ENCODE results near the gene CACUL1. TPM values are rescaled to one million over a fixed set of nuclear protein-coding genes. Genes with fewer than 3 reads are reported as not detected.
A peak's percentile ranks its signal among the peaks of the same experiment; 100 is the strongest.
"Not testable (repeated sequence)": the region's sequence is repeated elsewhere in the genome, so short reads cannot be mapped to it uniquely, and the experiment has no call there.

Gene CACUL1
- total RNA-seq, 1 donor from 2014 or later = 34.0 TPM

DNA sequence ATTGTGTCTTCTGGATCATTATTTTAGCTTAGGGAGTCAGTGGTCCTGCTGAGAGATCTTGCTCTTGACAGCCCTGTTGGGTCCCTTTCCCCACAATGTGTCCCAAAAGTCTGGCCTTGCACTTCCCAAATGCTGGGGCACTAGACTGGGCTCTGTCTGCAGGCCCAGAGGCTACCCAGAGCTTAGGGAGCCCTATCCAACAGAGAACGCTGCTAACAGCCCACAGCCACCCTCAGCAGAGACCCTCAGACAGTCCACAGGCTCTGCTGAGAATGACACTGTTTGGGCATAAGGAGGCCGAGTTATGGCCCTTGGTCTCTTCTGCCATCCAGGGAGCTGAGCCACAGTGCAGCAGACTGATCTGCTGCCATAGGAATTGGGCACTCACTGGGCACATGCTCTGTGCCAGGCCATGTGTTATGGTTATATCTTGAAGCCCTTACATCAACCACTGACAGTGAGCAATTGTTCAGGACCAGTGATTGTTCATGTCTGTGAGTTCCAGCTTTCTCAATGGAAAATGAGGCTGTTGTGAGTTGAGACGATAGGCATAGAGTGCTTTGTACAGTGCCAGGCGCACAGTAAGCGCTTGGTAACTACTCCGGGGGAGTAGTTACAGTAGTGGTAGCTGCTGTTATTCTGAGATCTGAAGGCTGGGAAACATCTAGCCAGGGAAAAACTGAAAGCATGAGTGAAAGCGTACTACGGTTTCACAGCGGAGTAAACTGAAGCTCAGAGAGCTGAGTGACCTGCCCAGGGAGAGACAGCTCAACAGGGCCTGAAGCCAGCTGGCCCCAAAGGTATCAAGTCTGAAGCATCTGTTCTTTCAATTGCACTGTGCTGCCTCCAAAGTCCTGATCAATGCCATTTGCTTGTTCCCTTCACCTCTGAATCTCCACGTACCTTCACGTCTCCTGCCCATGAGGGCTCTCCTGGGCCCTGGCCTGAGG is 81.7 kb downstream of the CACUL1 start:
- no peak for TF ChIP-seq CTCF (IDR thresholded peaks at IDR 0.05)
- H3K4me1 Mint-ChIP-seq (ENCODE audit: unreplicated experiment) = peaks cover 11% of the 10 kb centered on the region
- peaks cover 22% of the 10 kb centered on the region for H3K36me3 Mint-ChIP-seq (ENCODE audit: unreplicated experiment)
- no peaks in the 10 kb centered on the region for H3K27me3 Mint-ChIP-seq (ENCODE audit: unreplicated experiment)
- H3K27ac Mint-ChIP-seq (ENCODE audit: unreplicated experiment) = no peak overlapping the region
- no peaks in the 10 kb centered on the region for H3K9me3 Mint-ChIP-seq (ENCODE audit: unreplicated experiment)
- DNase-seq (ENCODE audit: extremely low spot score, unreplicated experiment) = no peak
- H3K4me3 Mint-ChIP-seq (ENCODE audit: unreplicated experiment) = no peak overlapping the region

GRCh38 chr10:118672153-118672552 is 82.6 kb downstream of the CACUL1 start:
- DNase-seq (ENCODE audit: extremely low spot score, unreplicated experiment) = no peak
- H3K27me3 Mint-ChIP-seq (ENCODE audit: unreplicated experiment) = no peaks in the 10 kb centered on the region
- H3K36me3 Mint-ChIP-seq (ENCODE audit: unreplicated experiment) = peaks cover 22% of the 10 kb centered on the region
- peaks cover 8% of the 10 kb centered on the region for H3K4me1 Mint-ChIP-seq (ENCODE audit: unreplicated experiment)
- TF ChIP-seq CTCF (IDR thresholded peaks at IDR 0.05) = no peak
- no peaks in the 10 kb centered on the region for H3K9me3 Mint-ChIP-seq (ENCODE audit: unreplicated experiment)
- H3K4me3 Mint-ChIP-seq (ENCODE audit: unreplicated experiment) = no peak overlapping the region
- no peak overlapping the region for H3K27ac Mint-ChIP-seq (ENCODE audit: unreplicated experiment)

DNA sequence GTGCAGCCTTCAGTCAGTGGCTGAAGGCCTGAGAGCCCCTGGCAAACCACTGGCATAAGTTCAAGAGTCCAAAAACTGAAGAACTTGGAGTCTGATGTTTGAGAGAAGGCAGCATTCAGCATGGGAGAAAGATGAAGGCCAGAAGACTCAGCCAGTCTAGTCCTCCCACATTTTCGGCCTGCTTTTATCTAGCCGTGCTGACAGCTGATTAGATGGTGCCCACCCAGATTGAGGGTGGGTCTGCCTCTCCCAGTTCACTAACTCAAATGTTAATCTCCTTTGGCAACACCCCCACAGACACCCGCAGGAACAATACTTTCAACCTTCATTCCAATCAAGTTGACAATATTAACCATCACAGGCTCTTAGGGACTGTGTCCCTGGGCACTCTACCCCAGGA is 83.5 kb downstream of the CACUL1 start:
- not testable (repeated sequence) for H3K4me3 Mint-ChIP-seq (ENCODE audit: unreplicated experiment); H3K27me3 Mint-ChIP-seq (ENCODE audit: unreplicated experiment); H3K9me3 Mint-ChIP-seq (ENCODE audit: unreplicated experiment); H3K4me1 Mint-ChIP-seq (ENCODE audit: unreplicated experiment); DNase-seq (ENCODE audit: extremely low spot score, unreplicated experiment); H3K27ac Mint-ChIP-seq (ENCODE audit: unreplicated experiment)
- peaks cover 22% of the 10 kb centered on the region for H3K36me3 Mint-ChIP-seq (ENCODE audit: unreplicated experiment)

DNA sequence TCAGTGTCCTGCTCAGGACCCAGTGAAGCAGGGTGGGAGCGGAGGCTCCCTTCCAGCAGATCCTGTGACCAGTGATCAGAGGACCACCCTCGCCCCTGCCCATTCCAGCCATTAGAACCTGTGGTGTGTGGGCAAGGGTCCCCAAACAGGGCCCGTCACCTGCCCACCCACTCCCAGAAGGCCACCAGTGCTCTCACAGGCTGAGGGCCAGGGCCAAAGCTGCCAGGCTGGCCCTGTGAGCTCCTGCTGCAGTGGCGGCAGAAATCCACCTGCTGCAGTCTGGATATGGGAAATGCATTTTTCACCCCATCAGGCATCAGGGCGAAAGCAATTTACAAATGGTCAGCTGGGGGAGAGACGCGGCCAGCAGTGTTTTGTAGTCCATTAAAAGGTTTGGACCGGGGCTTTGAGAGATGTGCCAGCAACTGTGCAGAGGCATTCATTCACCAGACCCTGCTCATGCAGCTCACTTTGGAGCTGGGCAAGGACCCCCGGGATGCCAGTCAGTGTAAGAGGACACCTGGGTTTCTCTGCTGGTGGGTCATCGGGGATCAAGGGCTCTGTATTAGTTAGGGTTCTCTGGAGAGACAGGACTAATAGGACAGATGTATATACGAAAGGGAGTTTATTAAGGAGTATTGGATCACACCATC is 84.2 kb downstream of the CACUL1 start:
- no peak for DNase-seq (ENCODE audit: extremely low spot score, unreplicated experiment)
- Mint-ChIP-seq H3K36me3 (ENCODE audit: unreplicated experiment) (peaks cover 20% of the 10 kb centered on the region), H3K9me3 (ENCODE audit: unreplicated experiment) (no peaks in the 10 kb centered on the region), H3K4me3 (ENCODE audit: unreplicated experiment) (no peak overlapping the region), H3K4me1 (ENCODE audit: unreplicated experiment) (peaks cover 6% of the 10 kb centered on the region), H3K27me3 (ENCODE audit: unreplicated experiment) (no peaks in the 10 kb centered on the region), H3K27ac (ENCODE audit: unreplicated experiment) (no peak overlapping the region)
- TF ChIP-seq CTCF (IDR thresholded peaks at IDR 0.05) = no peak

GRCh38 chr10:118669835-118670234 is 84.9 kb downstream of the CACUL1 start:
- DNase-seq (ENCODE audit: extremely low spot score, unreplicated experiment) = no peak
- peak overlapping the region; percentile 52 for H3K27ac Mint-ChIP-seq (ENCODE audit: unreplicated experiment)
- peaks cover 14% of the 10 kb centered on the region for H3K36me3 Mint-ChIP-seq (ENCODE audit: unreplicated experiment)
- peaks cover 6% of the 10 kb centered on the region for H3K4me1 Mint-ChIP-seq (ENCODE audit: unreplicated experiment)
- H3K27me3 Mint-ChIP-seq (ENCODE audit: unreplicated experiment) = no peaks in the 10 kb centered on the region
- H3K4me3 Mint-ChIP-seq (ENCODE audit: unreplicated experiment) = no peak overlapping the region
- no peak for TF ChIP-seq CTCF (IDR thresholded peaks at IDR 0.05)
- H3K9me3 Mint-ChIP-seq (ENCODE audit: unreplicated experiment) = no peaks in the 10 kb centered on the region
